Kidney capillary endothelial cell (primary cell): Measurements from ENCODE around the gene EIF4A2.

Experiments
- DNase-seq: peaks from one replicate; pipeline ENCODE4 v3.0.0-alpha.2; 2018; ENCODE audit warnings: low spot score

EIF4A2 gene

DNA sequence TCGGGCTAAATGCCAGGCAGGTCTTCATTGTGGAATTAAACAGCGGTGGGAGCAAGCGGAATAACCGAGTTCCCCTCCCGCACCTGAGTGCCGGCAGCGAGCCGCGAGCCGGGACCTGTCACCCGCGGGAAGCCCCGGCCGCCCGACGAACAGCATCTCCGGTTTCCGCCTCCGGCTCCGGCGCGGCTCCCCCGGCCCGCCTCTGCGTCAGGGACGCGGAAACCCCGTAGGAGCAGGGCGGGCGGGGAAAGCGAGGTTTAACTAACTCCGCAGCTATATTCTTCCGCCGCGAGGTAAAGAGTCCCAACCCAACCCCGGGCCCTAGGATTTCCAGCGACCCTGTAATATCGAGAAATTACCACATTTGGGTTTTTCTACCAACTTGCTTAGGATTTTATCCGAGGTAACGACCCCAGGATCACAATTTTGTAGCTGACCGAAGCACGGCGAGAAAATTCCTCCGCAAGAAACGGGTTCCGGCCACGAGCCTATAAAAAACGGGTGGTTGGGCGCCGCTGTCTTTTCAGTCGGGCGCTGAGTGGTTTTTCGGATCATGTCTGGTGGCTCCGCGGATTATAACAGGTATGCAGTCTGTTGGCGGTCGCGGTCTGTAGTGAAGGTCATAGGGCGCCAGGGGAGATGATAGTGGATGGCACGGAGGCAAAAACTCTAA lies at the start of gene EIF4A2:
EIF4A2 (plus strand) TSS at position 520 of the 673 bp plus-strand sequence; CDS start at position 554, 34 bp downstream.
- peak; percentile 78 for DNase-seq

DNA sequence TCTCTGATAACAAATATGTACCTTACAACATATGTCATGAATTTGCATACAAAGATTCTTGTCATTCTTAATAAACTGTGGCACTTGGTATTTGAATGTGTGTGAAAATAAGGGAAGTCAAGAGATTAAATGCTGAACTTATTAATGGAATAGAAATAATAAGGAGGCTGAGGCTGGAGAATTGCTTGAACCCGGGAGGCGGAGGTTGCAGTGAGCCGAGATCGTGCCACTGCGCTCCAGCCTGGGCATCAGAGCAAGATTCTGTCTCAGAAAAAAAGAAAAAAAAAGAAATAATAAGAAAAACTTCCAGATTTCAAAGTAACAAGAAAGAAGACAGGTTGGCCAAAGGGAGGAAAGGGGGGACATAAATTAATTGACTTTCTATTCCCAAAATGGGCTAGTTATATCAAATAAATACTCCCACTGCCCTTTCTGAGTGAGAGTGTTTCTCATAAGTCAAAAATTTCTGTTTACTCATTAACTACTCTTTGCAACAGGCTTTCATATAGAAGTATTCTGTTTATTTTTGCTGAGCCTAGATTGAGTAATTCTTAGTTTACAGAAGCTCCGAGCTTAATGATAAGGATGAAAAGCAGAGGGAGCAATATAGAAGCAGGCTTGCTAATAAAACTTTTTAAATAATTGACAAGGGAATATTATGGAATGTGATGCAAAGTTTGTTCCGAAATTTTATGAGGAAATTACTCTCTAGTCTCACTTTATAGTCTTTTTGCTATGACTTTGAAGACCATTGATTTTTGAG lies 40.6 kb upstream of the EIF4A2 start:
- no peak for DNase-seq

DNA sequence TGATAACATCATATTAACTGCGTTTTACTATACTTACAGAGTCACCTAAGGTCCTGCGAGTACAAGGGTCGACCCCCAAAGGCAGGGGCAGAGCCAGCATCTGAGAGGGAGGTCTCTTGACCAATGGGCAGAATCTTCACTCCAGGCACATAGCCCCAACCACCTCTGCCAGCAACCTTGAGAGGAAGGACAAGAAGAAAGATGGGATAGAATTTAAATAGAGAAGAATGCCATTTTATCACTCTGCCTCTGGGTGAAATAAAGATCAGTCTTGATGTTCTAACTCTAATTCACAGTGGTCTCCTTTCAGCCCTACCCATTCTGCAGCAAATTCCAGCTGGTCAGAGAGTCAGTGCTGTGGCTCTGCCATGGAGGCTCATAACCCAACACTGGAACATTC lies 39.7 kb upstream of the EIF4A2 start:
- DNase-seq = no peak

DNA sequence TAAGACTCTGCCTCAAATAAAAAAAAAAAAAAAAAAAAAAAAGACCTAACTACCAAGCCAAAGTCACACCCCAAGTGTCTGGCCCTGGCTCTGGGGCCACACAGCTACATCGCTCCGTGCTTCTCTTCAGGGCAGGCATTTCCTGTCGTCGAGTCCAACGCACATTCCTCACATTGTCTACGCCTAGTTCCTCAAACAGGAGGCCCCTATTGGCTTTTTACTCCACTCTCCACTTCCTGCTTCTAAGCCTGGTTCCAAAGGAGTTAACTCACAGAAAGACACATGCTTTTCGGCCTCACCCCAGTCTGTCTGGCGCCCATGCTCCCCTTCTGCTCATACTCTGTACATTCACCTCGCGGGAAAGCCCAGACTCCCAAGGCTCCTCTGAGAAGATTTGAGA lies 37.4 kb upstream of the EIF4A2 start:
- peak; percentile 88 for DNase-seq

DNA sequence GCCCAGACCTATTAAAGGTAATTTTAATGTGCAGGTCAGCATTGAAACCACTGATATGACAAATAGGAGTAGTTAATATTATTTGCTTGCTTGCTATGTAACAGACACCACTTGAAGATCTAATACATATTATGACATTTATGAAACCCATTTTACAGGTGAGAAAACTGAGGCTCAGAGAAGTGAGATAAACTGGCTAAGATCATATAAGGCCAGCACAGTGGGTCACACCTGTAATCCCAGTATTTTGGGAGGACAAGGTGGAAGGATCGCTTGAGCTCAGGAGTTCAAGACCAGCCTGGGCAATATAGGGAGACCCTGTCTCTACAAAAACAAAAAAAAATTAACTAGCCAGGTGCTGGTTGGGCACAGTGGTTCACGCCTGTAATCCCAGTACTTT lies 33.1 kb upstream of the EIF4A2 start:
- no peak for DNase-seq

DNA sequence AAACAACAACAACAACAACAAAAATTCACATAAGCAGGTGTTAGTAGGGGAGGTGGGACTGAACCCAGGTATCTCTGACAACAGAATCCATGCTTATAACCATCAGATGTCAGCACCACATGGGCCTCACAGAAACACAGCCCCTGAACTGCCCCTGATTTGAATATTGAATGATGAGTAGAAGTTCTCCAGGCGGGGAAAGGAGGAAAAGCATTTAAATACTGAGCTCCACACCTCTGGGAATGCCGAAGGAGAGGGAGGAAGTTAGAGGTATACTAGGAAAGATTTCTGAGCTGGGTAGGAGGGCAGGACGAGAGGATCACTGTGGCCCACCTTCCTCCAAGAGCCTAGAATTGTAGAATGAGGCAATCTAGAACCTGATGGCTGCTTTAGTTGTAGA lies 31.9 kb upstream of the EIF4A2 start:
- no peak for DNase-seq

DNA sequence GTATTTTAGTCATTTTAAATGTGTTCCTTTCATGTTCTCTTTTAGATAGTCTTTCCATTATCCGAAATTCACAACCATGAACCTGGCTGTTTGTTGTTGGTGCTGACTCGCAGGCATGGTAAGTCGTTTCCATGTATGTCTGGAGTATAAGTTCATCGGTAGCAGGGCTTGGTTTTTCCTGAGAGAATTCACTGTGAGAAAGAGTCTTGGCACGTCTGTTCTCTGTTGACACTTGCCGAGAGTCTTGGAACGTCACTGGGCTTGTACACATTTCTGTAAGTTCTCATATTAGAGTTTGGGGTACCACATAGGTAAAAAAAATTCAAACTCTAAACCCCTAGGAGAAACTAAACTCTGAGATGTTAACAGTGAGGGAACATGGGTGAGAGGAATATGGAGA lies 29.4 kb upstream of the EIF4A2 start:
- DNase-seq = no peak

DNA sequence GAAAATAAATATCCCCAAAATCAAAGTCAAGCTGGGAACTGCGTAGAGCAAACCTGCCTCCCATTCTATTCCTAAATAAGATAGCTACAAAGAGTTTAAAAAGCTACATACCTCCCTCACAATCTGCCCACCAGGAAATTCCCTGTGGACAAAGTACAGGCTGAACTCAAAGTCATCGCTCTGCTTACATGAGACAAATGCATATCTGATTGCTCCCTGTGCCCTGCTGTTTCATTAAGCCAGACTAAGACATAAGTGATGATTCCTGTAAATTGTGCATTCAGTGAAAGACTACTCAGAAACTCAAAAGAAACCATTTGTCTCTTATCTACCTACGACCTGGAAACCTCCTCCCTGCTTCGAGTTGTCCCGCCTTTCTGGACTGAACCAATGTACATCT lies 28.5 kb upstream of the EIF4A2 start:
- DNase-seq = no peak

DNA sequence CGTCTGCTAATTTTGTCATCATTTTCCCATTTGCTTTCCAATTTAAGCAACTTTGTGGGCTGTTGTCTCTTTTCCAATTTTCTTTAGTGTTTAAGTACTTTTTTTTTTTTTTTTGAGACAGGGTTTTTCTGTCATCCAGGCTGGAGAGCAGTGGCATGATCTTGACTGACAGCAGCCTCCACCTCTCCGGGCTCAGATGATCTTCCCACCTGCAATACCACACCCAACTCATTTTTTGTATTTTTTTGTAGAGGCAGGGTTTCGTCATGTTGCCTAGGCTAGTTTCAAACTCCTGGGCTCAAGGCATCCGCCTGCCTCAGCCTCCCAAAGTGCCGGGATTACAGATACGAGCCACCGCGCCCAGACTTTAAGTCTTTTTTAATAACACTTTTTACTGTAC lies 26.2 kb upstream of the EIF4A2 start:
- DNase-seq = no peak

DNA sequence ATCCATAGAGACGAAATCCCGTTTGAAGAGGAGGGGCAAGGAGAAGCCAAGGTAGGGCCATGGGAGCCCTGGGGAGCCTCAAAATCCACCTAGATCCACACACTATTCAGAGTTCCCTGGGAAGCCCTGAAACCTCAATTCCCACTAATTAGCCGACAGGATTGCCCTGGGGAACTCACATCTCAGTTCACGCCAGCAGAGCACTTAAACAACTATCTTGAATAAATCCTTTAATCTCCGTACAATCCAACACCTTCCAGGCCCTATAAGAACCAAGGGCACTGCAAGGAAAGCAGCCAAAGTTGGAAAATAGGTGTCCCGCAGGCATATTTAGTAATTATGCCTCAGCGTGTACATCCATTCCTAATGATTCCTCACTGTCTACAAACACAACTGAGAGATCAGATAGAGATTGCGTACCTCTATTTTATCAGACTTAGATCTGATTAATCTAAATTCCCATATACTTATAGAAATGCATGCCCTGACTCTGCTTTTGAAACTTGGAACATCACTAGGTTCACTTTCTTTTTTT lies 25.6 kb upstream of the EIF4A2 start:
- DNase-seq = no peak

DNA sequence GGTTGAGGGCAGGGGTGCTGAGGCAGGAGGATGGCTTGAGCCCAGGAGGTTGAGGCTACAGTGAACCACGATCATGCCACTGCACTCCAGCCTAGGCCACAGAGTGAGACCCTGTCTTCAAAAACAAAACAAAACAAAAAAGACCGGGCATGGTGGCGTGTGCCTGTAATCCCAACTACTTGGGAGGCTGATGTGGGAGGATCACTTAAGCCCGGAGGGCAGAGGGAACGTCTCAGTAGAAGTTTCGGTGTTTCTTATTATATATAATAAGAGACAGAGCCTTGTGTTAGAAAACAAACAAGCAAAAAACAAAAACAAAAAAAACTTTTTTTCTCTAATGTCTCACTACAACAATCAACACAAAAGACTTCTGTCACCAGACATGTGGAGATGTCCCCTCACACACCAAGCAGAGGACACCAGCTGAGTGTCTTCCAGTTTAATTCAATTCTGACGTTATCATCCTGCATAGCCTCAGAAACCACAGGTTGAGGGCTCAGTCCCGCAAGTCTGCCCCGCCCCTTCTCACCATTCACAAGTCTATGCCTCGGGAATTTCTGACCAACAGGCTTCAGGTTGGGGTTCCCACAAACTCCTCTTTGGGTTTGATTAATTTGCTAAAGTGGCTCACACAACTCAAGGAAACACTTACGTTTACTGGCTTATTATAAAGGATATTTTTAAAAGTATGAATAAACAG lies 24.0 kb upstream of the EIF4A2 start:
- no peak for DNase-seq

DNA sequence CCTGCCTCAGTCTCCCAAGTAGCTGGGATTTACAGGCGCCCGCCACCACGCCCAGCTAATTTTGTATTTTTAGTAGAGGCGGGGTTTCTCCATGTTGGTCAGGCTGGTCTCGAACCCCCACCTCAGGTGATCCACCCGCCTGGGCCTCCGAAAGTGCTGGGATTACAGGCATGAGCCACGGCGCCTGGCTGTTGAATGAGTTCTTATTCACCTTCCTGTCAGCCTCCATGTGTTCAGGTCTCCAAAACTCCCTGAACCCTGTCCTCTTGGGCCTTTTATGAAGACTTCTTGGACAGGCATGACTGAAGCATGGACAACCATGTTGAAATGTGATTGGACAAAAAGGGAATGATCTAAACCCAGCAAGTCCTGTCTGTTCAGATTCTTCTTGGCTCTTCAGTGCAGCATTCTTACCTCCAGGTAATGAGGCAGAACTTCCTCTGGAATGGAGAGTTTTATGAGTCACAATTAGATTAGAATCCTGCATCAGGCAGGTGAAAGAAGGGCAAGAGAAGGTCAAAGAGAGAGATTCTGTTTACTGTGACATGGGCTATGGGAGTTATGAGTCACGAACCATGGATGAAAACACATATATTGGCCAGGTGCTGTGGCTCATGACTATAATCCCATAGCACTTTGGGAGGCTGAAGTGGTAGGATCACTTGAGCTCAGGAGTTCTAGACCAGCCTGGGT lies 23.1 kb upstream of the EIF4A2 start:
- no peak for DNase-seq

DNA sequence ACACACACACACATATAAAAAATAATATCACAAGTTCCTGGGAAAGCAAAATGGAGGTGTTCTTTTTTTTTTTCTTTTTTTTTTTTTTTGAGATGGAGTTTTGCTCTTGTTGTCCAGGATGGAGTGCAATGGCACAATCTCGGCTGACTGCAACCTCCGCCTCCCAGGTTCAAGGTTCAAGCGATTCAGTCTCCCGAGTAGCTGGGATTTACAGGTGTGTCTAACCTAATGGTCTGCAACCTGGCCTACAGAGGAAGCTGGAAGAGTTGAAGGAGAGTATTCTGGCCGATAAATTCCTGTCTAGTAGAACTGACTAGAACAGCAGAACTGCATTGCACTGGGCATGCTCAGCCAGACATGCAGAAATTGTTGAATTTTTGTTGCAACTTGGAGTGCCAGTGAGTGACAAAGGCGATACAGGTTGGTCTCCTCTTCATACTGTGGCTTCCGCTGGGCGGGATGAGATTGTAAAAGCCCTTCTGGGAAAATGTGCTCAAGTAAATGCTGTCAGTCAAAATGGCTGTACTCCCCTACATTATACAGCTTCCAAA lies 22.4 kb upstream of the EIF4A2 start:
- DNase-seq = no peak

DNA sequence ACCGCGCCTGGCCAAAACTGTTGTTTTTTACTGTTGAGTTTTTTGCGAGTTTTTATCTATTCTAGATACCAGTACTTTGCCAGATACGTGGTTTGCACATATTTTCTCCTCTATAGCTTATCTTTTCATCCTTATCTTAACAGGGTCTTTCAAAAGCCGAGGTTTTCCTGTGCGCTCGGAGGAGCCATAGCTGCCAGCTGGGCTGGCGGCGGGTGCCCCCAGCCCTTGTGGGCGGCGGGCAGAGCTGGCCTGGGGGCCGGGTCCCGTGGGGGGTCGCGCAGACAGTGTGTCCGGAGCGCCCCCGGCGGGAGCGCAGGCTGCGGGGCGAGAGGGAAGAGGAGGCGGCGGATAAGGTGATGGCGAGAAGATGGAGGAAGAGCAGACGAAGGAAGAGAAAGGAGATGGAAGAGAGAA lies 11.1 kb upstream of the EIF4A2 start:
- no peak for DNase-seq

DNA sequence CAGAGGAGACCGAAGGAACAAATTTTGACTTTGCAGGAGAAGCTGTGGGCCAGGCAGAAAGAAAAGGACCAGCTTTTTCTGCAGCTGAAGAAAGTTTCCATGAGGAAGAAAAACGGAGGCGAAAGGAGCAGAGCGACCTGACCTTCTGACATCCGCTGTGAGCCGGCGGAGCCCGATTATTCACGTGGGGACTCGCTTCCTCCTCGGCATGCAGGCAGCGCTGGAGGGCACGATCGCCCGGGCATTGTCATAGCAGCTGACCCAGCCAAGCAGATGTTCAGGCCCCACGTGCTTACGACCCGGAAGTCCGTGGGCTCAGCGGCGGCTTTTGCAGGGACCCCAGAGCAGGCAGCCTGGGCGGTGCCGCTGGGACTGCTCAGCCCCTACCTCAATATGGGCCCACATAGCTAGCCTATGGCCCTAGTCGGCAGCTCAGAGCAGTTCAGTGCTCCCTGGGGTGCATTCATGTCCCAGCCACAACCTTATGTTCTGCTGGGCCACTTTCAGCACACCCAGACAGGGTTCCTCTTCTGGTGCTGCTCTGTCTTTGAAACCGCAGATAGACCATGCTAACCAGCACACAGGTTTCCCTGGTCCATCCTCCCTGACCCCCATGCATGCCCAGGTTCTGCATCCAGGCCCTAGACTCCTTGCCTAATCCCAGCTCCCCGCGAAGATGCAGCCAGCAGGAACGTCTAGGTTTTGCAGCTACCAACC lies 10.5 kb upstream of the EIF4A2 start:
- peak; percentile 84 for DNase-seq

DNA sequence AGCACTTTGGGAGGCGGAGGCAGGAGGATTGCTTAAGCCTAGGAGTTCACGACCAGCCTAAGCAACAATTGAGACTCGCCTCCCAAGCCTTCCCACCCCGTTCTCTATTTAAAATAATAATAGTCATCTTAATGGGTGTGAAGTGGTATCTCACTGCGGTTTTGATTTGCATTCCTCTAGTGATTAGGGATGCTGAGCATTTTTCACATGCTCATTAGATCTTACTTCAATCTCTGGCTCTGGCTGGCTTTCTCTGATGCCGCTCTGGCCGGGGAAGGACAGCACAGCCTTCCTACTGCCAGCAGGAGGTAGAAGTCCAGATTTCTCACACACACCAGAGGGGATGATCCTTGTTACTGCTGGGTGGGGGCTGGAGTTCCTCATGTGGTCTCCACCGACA lies 7.4 kb upstream of the EIF4A2 start:
- no peak for DNase-seq

DNA sequence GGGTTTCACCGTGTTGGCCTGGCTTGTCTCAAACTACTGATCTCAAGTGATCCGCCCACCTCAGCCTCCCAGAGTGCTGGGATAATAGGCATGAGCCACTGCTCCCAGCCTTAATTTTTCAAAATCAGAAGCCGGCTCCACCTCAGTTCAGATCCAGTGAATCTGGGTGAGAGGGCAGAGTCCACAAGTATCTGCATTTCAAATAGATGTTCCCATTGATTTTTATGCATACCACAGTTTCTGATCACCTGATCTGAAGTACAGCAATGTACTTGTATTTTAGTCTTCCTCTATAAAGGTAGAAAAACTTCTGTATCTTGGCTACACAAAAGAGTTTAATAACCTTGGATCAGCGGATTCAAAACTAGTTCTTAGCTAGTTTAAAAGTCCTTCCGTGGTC lies 4.2 kb upstream of the EIF4A2 start:
- no peak for DNase-seq

DNA sequence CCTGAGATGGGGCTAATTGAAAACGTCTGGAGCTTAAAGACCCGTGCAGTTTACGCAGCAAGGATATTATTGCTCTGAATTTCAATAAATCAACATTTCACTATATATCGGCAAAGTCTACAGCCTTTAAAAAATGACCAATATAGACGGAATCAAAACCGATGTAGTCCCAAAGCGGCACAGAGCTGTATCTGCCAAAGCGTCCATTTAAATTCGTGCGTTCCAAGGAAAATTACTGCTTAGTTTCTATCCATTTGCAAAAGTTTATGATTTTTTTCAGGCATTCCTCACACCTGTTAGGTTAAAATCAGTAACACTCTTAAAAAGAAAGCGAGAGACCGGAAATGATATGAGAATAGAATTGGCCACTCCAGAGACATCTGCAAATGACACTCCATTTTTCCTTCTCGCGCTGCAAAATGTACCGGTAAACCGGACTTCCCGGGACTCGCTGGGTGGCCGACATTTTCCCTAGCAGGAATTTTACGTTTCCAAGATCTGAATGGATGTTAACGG lies 777 bp upstream of the EIF4A2 start:
- DNase-seq = no peak

DNA sequence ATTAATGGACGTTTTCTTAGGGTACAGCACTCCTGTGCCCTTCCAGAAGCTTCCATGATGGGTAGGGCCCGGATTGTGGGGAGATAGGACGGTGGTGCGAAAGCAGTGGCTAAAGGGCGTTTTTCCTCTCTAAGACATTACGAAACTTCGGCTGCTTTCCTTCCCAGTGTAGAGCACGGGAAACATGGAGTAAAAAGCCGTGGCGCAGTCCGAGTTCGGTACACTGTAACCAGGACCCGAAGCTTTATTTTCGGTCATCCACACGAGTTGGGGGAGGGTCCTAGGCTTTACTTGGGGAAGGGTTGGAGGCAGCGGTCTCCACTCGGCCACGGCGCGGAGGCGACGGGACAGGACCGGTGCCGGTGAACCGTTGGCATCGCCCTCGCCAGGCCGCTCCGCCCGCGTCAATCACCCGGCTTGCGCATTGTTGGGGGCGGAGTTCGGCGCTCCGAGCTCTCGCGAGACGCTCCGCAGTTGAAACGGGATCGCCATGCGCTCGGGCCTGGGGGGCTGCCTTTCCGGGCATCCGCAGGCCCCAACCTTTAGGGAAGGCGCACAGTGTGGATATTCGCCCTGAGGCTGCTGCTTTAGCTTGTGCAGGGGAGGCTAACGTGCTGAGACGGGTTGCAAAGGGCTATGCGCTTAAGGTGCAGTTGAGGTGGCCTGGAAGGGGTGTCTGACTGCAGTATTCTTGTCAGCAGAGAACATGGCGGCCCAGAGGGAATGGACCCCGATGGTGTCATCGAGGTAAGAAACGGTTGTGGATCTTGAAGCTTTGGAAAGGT lies 546 bp downstream of the EIF4A2 start:
- no peak for DNase-seq

DNA sequence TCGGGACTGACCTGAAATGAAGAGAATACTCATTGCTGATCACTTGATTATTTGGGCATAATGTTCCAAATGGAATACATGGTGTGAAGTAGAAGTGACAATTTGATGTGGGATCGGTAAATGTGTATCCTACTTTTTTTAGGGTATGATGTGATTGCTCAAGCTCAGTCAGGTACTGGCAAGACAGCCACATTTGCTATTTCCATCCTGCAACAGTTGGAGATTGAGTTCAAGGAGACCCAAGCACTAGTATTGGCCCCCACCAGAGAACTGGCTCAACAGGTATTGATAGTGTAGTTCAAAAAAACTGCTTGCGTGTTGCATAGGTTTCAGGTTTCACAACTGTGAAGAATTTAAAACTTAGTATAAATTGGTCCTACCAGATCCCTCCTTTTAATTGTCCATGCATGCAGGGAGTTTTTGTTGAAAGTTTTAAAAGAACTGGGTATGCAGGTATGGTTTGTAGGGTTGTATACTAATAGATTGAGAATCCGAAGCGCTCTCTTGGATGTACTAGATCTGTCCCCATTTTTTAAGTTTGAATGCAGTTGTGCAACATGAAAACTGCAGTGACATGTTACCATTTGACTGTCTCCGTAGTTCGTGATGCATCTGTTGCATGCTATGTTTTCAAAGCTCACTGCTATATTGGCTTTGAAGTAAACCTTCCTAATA lies 1.6 kb downstream of the EIF4A2 start:
- no peak for DNase-seq
